SK-N-SH (cell line): ENCODE data around the gene COL4A2. TPM values are rescaled to one million over a fixed set of nuclear protein-coding genes. Genes with fewer than 3 reads are reported as not detected.

Experiments
- CTCF ChIA-PET: fragments of 300-600, 350-600 bp; formaldehyde crosslinking; extraction: SDS; loops from one replicate; lab custom pipeline; 2021; lab: Yijun Ruan, JAX
- POLR2A ChIA-PET: fragments of 350-600 bp; sonication (Branson Sonifier 250); formaldehyde crosslinking; extraction: SDS; loops from one replicate; lab custom pipeline; 2020; ENCODE audit warnings: antibody characterized with exemption, inconsistent platforms; lab: Yijun Ruan, JAX
- DNase-seq: peaks from one replicate; pipeline ENCODE4 v3.0.0; 2012
- H2AFZ ChIP-seq: fragments of 200-600 bp; sonication (generic); 2 replicates; pipeline ENCODE4 v1.8.1; 2016; ENCODE audit warnings: antibody characterized with exemption, mild to moderate bottlenecking, low read depth
- H3F3A ChIP-seq: fragments of 200-600 bp; sonication (generic); replicated peaks from 2 replicates; pipeline ENCODE3; 2016; ENCODE audit warnings: antibody characterized with exemption, mild to moderate bottlenecking; ENCODE audit not compliant: insufficient read depth
- H3K27ac ChIP-seq, 2 experiments: fragments of 200-500 bp in 1 of 2; fragments of 200-600 bp in 1 of 2; sonication (Bioruptor generic) in 1 of 2; sonication (generic), shearing (Covaris generic) in 1 of 2; 2 replicates each; pipeline versions ENCODE4 v1.5.1 to v1.6.1; 2014 to 2016; ENCODE audit warnings: low read depth in 2 of 2, inconsistent platforms in 1 of 2, low read length in 1 of 2, mild to moderate bottlenecking in 1 of 2, mixed read lengths in 1 of 2
- H3K27me3 ChIP-seq: fragments of 200-600 bp; sonication (generic), shearing (Covaris generic); 2 replicates; pipeline ENCODE4 v1.6.1; 2016; ENCODE audit warnings: mixed run types; ENCODE audit not compliant: insufficient read depth
- H3K36me3 ChIP-seq, 2 experiments: fragments of 200-500 bp in 1 of 2; fragments of 200-600 bp in 1 of 2; sonication (Bioruptor generic) in 1 of 2; sonication (generic) in 1 of 2; replicated peaks in 1 of 2; 2 replicates each; pipeline versions ENCODE3 to v1.5.1; 2014 to 2016; ENCODE audit warnings: low read length in 1 of 2, mild to moderate bottlenecking in 1 of 2; ENCODE audit not compliant: insufficient read depth in 2 of 2, control insufficient read depth in 1 of 2
- H3K4me1 ChIP-seq, 2 experiments: fragments of 200-500 bp in 1 of 2; fragments of 200-600 bp in 1 of 2; sonication (Bioruptor generic) in 1 of 2; sonication (generic), shearing (Covaris generic) in 1 of 2; 2 replicates each; pipeline versions ENCODE4 v1.5.1 to v1.6.1; 2014 to 2016; ENCODE audit warnings: low read depth in 1 of 2, low read length in 1 of 2, mixed run types in 1 of 2; ENCODE audit not compliant: insufficient read depth in 2 of 2, control insufficient read depth in 1 of 2
- H3K4me2 ChIP-seq: fragments of 200-600 bp; sonication (generic), shearing (Covaris generic); 2 replicates; pipeline ENCODE4 v1.6.1; 2017; ENCODE audit warnings: mixed run types
- H3K4me3 ChIP-seq, 2 experiments: fragments of 200-500 bp in 1 of 2; fragments of 200-600 bp in 1 of 2; sonication (Bioruptor generic) in 1 of 2; sonication (generic), shearing (Covaris generic) in 1 of 2; 2 replicates each; pipeline versions ENCODE4 v1.5.1 to v1.8.1; 2014 to 2016; ENCODE audit warnings: low read depth in 2 of 2, inconsistent platforms in 1 of 2, low read length in 1 of 2, mild to moderate bottlenecking in 1 of 2, mixed read lengths in 1 of 2, moderate library complexity in 1 of 2
- H3K79me2 ChIP-seq: fragments of 200-600 bp; sonication (generic); 2 replicates; pipeline ENCODE4 v1.8.1; 2017; ENCODE audit warnings: mild to moderate bottlenecking; ENCODE audit not compliant: insufficient read depth
- H3K9ac ChIP-seq: fragments of 200-600 bp; sonication (generic); 2 replicates; pipeline ENCODE4 v1.6.1; 2017; ENCODE audit warnings: mixed run types
- H3K9me2 ChIP-seq: fragments of 200-600 bp; sonication (generic); 2 replicates; pipeline ENCODE4 v1.6.1; 2017; ENCODE audit warnings: mixed run types
- H3K9me3 ChIP-seq: fragments of 200-600 bp; sonication (generic); 2 replicates; pipeline ENCODE4 v1.6.1; 2017; ENCODE audit warnings: mixed run types, mild to moderate bottlenecking, moderate library complexity
- H4K20me1 ChIP-seq: fragments of 200-600 bp; sonication (generic); 2 replicates; pipeline ENCODE4 v1.6.1; 2017; ENCODE audit warnings: mild to moderate bottlenecking, mixed run types; ENCODE audit not compliant: insufficient read depth
- ELF1 ChIP-seq: IDR thresholded peaks from 2 replicates; pipeline ENCODE4 v1.4.0; 2012
- EZH2phosphoT487 ChIP-seq: fragments of 200-600 bp; sonication (generic); IDR thresholded peaks from 2 replicates; pipeline ENCODE4 v1.6.1; 2017; ENCODE audit warnings: low read depth, mixed run types, mild to moderate bottlenecking, antibody characterized with exemption, moderate library complexity, borderline replicate concordance
- GABPA ChIP-seq: IDR thresholded peaks from 2 replicates; pipeline ENCODE4 v1.4.0; 2012; ENCODE audit warnings: low read depth, mild to moderate bottlenecking
- MEF2A ChIP-seq: IDR thresholded peaks from 2 replicates; pipeline ENCODE4 v1.4.0; 2012; ENCODE audit warnings: low read depth, borderline replicate concordance
- POLR2AphosphoS5 ChIP-seq: IDR thresholded peaks from 2 replicates; pipeline ENCODE4 v1.6.1; 2012; ENCODE audit warnings: low read depth, low read length
- RAD21 ChIP-seq: IDR thresholded peaks from 2 replicates; pipeline ENCODE4 v1.6.1; 2012; ENCODE audit warnings: mild to moderate bottlenecking, low read length
- SIN3A ChIP-seq: IDR thresholded peaks from 2 replicates; pipeline ENCODE4 v1.6.1; 2012; ENCODE audit warnings: low read depth, mild to moderate bottlenecking, low read length, moderate library complexity, borderline replicate concordance
- SMC3 ChIP-seq: IDR thresholded peaks from 2 replicates; pipeline ENCODE4 v1.6.1; 2012; ENCODE audit warnings: low read depth, low read length, improper control_type of control experiment
- TCF12 ChIP-seq: IDR thresholded peaks from 2 replicates; pipeline ENCODE4 v1.4.0; 2012
- USF1 ChIP-seq: IDR thresholded peaks from 2 replicates; pipeline ENCODE4 v1.4.0; 2012; ENCODE audit warnings: low read depth, borderline replicate concordance
- YY1 ChIP-seq: IDR thresholded peaks from 2 replicates; pipeline ENCODE4 v1.4.0; 2012; ENCODE audit warnings: low read depth, mild to moderate bottlenecking
- WGBS: methylation state at CpG from one replicate; pipeline ENCODE4 v1.1.6; 2017; ENCODE audit warnings: low lambda C conversion rate; 5-methylcytosine and 5-hydroxymethylcytosine counted together
- polyA plus RNA-seq, 3 experiments: library from polyadenylated mRNA; depleted of rRNA; stranded (reverse); fragments of >200 nt; gene quantifications; 2 replicates each; pipeline ENCODE4 v1.2.3, GENCODE V29; 2012
- TF ChIP-seq, protein P1 (sequence below): IDR thresholded peaks from 2 replicates; pipeline ENCODE4 v1.6.1; 2012; ENCODE audit warnings: mild to moderate bottlenecking, low read depth, low read length, moderate library complexity
- TF ChIP-seq, protein P2 (sequence below): fragments of 200-600 bp; sonication (generic); IDR thresholded peaks from 2 replicates; pipeline ENCODE4 v1.6.1; 2017; ENCODE audit warnings: antibody characterized with exemption, mild to moderate bottlenecking, moderate library complexity
- TF ChIP-seq, protein P3 (sequence below): IDR thresholded peaks from 2 replicates; pipeline ENCODE4 v1.4.0; 2012; ENCODE audit warnings: low read depth

COL4A2 gene
- polyA plus RNA-seq, 1 of the 3 experiments (the other 2 are of a cell fraction), result 137 TPM

DNA sequence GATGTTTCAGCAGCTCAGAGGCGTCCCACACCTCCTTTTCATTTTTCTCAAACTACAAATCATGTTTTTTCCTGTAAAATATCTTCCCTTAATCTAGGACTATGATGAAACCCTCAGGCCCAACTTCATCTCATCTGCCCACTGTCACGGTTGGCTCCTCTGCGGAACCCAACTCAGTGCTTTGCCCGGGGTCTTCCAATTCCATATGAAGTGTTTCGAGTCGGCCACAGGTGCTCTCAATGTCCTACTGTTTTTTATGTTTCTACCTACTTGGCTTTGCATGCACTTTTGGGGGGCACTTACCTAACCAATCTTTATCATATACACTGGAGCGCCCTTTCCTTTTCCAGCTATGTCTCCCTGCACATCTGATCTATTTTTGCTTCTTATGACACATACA is 28.2 kb upstream of the COL4A2 start:
- Histone ChIP-seq H3K4me1 (peaks cover 0 to 9% of the 10 kb centered on the region in 2 experiments; a peak in 2 of 4 replicates), H3K27ac (no peak overlapping the region), H3K27me3 (no peaks in the 10 kb centered on the region), H3F3A (peaks cover 6% of the 10 kb centered on the region), H3K9ac (no peak overlapping the region), H3K4me2 (no peak overlapping the region), H4K20me1 (peaks cover 43% of the 10 kb centered on the region; the same call in 1 of the 2 replicates), H3K9me3 (no peaks in the 10 kb centered on the region), H3K79me2 (peaks cover 100% of the 10 kb centered on the region), H3K4me3 (no peak overlapping the region), H2AFZ (no peak overlapping the region), H3K36me3 (no peaks in the 10 kb centered on the region), H3K9me2 (no peaks in the 10 kb centered on the region)
- DNase-seq, result no peak
- TF ChIP-seq EZH2phosphoT487, result no peak
- ChIA-PET POLR2A (no interaction called here), CTCF (no interaction called here)
- 87% methylated on average over 7 of the region's 7 CpGs for WGBS

DNA sequence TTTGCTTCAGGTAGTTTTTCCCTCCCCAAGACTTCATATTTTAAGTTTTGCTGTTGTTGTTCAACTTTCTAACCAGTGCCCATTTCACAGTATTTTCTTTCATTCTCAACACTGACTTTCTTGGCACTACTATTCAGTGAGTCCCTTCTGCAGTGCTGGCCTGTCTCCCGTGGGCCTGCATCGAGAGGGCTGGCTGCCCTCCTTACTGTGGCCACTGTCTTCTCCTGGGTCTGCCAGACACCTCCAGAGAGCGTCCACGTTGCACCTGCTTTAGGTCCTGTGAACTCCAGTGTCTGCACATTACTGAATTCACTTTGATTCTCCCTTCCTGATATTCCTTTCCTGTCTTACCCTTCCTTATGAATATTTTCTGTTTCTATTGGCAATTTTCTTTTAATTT is 27.4 kb upstream of the COL4A2 start:
- H3K27me3 ChIP-seq, result no peaks in the 10 kb centered on the region
- H3K27ac ChIP-seq, result no peak overlapping the region
- H3K9me3 ChIP-seq, result no peaks in the 10 kb centered on the region
- H4K20me1 ChIP-seq, result peaks cover 43% of the 10 kb centered on the region; the same call in 1 of the 2 replicates
- H3K79me2 ChIP-seq, result peaks cover 100% of the 10 kb centered on the region
- H3K9ac ChIP-seq, result no peak overlapping the region
- H3K9me2 ChIP-seq, result no peaks in the 10 kb centered on the region
- no peak overlapping the region for H3K4me3 ChIP-seq
- no peak overlapping the region for H2AFZ ChIP-seq
- peaks cover 0 to 12% of the 10 kb centered on the region in 2 experiments; a peak in 2 of 4 replicates for H3K4me1 ChIP-seq
- no peak overlapping the region for H3K4me2 ChIP-seq
- CTCF ChIA-PET, result no interaction called here
- WGBS, result 93% methylated on average over 4 of the region's 4 CpGs
- no peak for DNase-seq
- H3F3A ChIP-seq, result peaks cover 6% of the 10 kb centered on the region
- H3K36me3 ChIP-seq, result no peaks in the 10 kb centered on the region
- POLR2A ChIA-PET, result no interaction called here
- TF ChIP-seq, protein P1, sequence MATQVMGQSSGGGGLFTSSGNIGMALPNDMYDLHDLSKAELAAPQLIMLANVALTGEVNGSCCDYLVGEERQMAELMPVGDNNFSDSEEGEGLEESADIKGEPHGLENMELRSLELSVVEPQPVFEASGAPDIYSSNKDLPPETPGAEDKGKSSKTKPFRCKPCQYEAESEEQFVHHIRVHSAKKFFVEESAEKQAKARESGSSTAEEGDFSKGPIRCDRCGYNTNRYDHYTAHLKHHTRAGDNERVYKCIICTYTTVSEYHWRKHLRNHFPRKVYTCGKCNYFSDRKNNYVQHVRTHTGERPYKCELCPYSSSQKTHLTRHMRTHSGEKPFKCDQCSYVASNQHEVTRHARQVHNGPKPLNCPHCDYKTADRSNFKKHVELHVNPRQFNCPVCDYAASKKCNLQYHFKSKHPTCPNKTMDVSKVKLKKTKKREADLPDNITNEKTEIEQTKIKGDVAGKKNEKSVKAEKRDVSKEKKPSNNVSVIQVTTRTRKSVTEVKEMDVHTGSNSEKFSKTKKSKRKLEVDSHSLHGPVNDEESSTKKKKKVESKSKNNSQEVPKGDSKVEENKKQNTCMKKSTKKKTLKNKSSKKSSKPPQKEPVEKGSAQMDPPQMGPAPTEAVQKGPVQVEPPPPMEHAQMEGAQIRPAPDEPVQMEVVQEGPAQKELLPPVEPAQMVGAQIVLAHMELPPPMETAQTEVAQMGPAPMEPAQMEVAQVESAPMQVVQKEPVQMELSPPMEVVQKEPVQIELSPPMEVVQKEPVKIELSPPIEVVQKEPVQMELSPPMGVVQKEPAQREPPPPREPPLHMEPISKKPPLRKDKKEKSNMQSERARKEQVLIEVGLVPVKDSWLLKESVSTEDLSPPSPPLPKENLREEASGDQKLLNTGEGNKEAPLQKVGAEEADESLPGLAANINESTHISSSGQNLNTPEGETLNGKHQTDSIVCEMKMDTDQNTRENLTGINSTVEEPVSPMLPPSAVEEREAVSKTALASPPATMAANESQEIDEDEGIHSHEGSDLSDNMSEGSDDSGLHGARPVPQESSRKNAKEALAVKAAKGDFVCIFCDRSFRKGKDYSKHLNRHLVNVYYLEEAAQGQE, result no peak
- no peak for TF ChIP-seq MEF2A
- TF ChIP-seq, protein P2, sequence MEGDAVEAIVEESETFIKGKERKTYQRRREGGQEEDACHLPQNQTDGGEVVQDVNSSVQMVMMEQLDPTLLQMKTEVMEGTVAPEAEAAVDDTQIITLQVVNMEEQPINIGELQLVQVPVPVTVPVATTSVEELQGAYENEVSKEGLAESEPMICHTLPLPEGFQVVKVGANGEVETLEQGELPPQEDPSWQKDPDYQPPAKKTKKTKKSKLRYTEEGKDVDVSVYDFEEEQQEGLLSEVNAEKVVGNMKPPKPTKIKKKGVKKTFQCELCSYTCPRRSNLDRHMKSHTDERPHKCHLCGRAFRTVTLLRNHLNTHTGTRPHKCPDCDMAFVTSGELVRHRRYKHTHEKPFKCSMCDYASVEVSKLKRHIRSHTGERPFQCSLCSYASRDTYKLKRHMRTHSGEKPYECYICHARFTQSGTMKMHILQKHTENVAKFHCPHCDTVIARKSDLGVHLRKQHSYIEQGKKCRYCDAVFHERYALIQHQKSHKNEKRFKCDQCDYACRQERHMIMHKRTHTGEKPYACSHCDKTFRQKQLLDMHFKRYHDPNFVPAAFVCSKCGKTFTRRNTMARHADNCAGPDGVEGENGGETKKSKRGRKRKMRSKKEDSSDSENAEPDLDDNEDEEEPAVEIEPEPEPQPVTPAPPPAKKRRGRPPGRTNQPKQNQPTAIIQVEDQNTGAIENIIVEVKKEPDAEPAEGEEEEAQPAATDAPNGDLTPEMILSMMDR, result no peak
- TF ChIP-seq SMC3, result no peak
- TF ChIP-seq YY1, result no peak
- TF ChIP-seq SIN3A, result no peak
- no peak for TF ChIP-seq RAD21
- no peak for TF ChIP-seq ELF1
- no peak for TF ChIP-seq USF1
- no peak for TF ChIP-seq GABPA
- no peak for TF ChIP-seq TCF12
- no peak for TF ChIP-seq POLR2AphosphoS5
- TF ChIP-seq, protein P3, sequence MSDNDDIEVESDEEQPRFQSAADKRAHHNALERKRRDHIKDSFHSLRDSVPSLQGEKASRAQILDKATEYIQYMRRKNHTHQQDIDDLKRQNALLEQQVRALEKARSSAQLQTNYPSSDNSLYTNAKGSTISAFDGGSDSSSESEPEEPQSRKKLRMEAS, result no peak
- TF ChIP-seq, all 33 proteins: peak for 0
